Measurements from ENCODE around the gene PRUNE2.

- TF ChIP-seq CTCF (IDR thresholded peaks at IDR 0.05) (no peak), POLR2A (IDR thresholded peaks at IDR 0.05) (no peak)
Measured at GRCh38 chr9:76893395-76893932, 12.4 kb downstream of the PRUNE2 start.

Measured in Peyer's patch (tissue), 4 donors.